Cerebellar nuclear complex (tissue), 1 donor: Measurements from ENCODE around the gene DLG5.

Experiments used
- DNase-seq, 2 experiments: peaks; one replicate each; lab custom pipeline; 2025; lab: John Stamatoyannopoulos, UW

Gene DLG5

GRCh38 chr10:77949167-77949566 is 22.6 kb upstream of the DLG5 start:
- no peak for DNase-seq

GRCh38 chr10:77946084-77946483 is 19.5 kb upstream of the DLG5 start:
- no peak for DNase-seq

- DNase-seq: no peak
These were observed 18.0 kb upstream of the DLG5 start for GRCh38 chr10:77944519-77944918.

- no peak for DNase-seq
These were observed 16.8 kb upstream of the DLG5 start for GRCh38 chr10:77943121-77943901.

GRCh38 chr10:77941790-77942189 is 15.2 kb upstream of the DLG5 start:
- DNase-seq: no peak

GRCh38 chr10:77940627-77941026 is 14.1 kb upstream of the DLG5 start:
- no peak for DNase-seq

GRCh38 chr10:77940225-77940624 is 13.7 kb upstream of the DLG5 start:
- DNase-seq: no peak

GRCh38 chr10:77939561-77940001 is 13.0 kb upstream of the DLG5 start:
- DNase-seq: no peak

- no peak for DNase-seq
These were observed 10.4 kb upstream of the DLG5 start for GRCh38 chr10:77936697-77937567.

GRCh38 chr10:77932016-77932715 is 5.6 kb upstream of the DLG5 start:
- DNase-seq: no peak

GRCh38 chr10:77927402-77928246 is 1.1 kb upstream of the DLG5 start:
- no peak for DNase-seq

GRCh38 chr10:77925795-77926565 is 575 bp downstream of the DLG5 start:
- no peak for DNase-seq

GRCh38 chr10:77925410-77925794 is 1.2 kb downstream of the DLG5 start:
- DNase-seq: no peak

GRCh38 chr10:77922566-77923179 is 3.9 kb downstream of the DLG5 start:
- DNase-seq: no peak

- DNase-seq: no peak
These were observed 4.5 kb downstream of the DLG5 start for GRCh38 chr10:77922055-77922454.

- DNase-seq: no peak
These were observed 5.2 kb downstream of the DLG5 start for GRCh38 chr10:77921395-77921794.

- DNase-seq: no peak
These were observed 6.1 kb downstream of the DLG5 start for GRCh38 chr10:77920495-77920894.

- DNase-seq: no peak
These were observed 6.8 kb downstream of the DLG5 start for GRCh38 chr10:77919713-77920108.

- no peak for DNase-seq
These were observed 11.0 kb downstream of the DLG5 start for GRCh38 chr10:77915319-77916105.

GRCh38 chr10:77913090-77913489 is 13.5 kb downstream of the DLG5 start:
- no peak for DNase-seq
